ENCODE results near the gene ODAD2.
A peak's percentile ranks its signal among the peaks of the same experiment; 100 is the strongest.

GRCh38 chr10:27998178-27998953 is 513 bp downstream of the ODAD2 start:
- TF ChIP-seq EZH2 (IDR thresholded peaks at IDR 0.05; ENCODE audit: borderline replicate concordance, low read depth, low read length, severe bottlenecking) (no peak), POLR2A (IDR thresholded peaks at IDR 0.05; ENCODE audit: low read depth, low read length) (peak; percentile 76), CTCF (IDR thresholded peaks at IDR 0.05; ENCODE audit: extremely low read depth in 1 of 2, insufficient read depth in 1 of 2, low read depth in 1 of 2, low read length in 2 of 2) (no peak), POLR2AphosphoS5 (IDR thresholded peaks at IDR 0.05; ENCODE audit: insufficient read depth, low read depth, low read length) (peak; percentile 65)
